ENCODE results near the gene SLX4IP. TPM values are rescaled to one million over a fixed set of nuclear protein-coding genes. Genes with fewer than 3 reads are reported as not detected.

Gene SLX4IP
- total and polyA plus RNA-seq, 10 donors, result 2.8 to 9.0 (median 5.1) TPM

DNA sequence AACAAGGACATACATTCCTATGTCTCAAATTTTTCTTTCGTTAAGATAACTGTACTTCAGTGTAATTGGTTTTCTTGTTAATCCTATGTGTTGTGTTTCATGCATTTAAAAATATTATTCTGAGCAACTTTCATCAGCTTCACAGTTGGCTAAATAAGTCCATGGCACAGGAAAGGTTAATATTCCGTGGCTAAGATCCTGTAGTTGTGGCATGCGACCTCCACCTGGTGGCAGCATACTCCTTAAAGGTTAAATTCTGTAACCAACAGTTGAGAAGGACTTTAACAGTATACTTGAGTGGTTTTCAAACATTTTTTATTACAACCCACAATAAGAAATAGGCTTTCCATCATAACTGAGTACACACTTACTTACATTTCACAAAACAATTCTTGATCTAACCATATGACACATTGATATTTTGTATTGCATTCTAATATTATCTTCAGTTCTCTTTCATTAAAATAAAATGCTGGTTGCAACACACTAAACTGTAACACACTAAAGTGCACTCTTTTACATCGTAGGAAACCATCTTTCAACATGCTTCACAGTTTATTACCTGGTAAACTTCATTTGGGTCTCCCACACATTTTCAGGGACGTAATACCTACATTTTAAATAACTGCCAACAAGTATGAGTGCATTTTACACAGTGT is 118.3 kb downstream of the SLX4IP start:
- 45 to 56% (median 48%) methylated on average over 5 of the region's 5 CpGs for WGBS, 5 donors
- TF ChIP-seq POLR2A (IDR thresholded peaks at IDR 0.05), result no peak
- TF ChIP-seq, protein P1, sequence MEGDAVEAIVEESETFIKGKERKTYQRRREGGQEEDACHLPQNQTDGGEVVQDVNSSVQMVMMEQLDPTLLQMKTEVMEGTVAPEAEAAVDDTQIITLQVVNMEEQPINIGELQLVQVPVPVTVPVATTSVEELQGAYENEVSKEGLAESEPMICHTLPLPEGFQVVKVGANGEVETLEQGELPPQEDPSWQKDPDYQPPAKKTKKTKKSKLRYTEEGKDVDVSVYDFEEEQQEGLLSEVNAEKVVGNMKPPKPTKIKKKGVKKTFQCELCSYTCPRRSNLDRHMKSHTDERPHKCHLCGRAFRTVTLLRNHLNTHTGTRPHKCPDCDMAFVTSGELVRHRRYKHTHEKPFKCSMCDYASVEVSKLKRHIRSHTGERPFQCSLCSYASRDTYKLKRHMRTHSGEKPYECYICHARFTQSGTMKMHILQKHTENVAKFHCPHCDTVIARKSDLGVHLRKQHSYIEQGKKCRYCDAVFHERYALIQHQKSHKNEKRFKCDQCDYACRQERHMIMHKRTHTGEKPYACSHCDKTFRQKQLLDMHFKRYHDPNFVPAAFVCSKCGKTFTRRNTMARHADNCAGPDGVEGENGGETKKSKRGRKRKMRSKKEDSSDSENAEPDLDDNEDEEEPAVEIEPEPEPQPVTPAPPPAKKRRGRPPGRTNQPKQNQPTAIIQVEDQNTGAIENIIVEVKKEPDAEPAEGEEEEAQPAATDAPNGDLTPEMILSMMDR (IDR thresholded peaks at IDR 0.05 in 8 of 11, conservative IDR thresholded peaks at IDR 0.05 in 3 of 11), result peak in 10 of 11 experiments; percentile 6 to 68 (median 62)
- H3K27me3 ChIP-seq (replicated peaks in 1 of 7), result no peaks in the 10 kb centered on the region
- H3K4me1 ChIP-seq, result peaks cover 0 to 45% (median 18%) of the 10 kb centered on the region in 6 donors
- no peaks in the 10 kb centered on the region for H3K9me3 ChIP-seq
- no peak for DNase-seq
- no peak overlapping the region for H3K4me3 ChIP-seq
- H3K27ac ChIP-seq, result no peak overlapping the region
- intact Hi-C loops (cut with DNase I; ENCODE audit: low total_unique reads), result loop anchor here (5.0 kb wide), 1 partner anchor 724 kb away; no protein-coding TSS in a partner anchor
- peaks cover 0 to 16% (median 0%) of the 10 kb centered on the region in 6 donors for H3K36me3 ChIP-seq

DNA sequence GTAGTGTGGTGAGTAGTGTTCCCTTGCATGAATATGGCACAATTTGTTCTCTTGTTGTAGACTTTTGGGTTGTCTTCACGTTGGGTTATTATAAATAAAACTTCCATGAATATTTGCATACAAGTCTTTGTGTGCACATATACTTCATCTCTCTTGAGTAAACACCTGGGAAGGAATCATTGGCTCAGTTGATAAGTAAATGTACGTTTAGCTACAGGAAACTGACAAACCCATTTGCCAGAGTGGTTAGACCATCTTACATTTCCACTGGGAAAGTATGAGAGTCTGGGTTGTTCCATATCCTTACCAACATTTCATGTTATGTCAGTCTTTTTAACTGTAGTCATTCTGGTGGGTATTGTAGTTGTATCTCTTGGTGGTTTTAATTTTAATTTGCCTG is 119.2 kb downstream of the SLX4IP start:
- H3K4me1 ChIP-seq, result peaks cover 0 to 42% (median 18%) of the 10 kb centered on the region in 6 donors

DNA sequence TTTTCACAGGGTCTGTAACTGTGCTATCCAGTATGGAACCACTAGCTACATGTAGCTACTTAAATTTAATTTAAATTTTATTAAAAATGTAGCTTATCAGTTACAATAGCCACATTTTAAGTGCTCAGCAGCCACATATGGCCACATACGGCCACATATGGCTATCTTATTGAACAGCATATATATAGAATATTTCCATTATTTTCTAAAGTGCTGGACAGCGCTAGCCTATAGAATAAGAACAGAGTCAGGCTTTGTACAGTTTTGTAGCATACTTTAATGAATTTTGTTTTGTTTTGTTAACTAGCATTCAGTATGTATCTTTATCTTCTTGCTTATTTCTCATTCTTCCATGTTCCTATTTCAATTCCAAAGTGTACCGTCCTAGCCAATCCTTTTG is 120.3 kb downstream of the SLX4IP start:
- H3K4me3 ChIP-seq, result no peak overlapping the region
- 95 to 97% (median 97%) methylated on average over 3 of the region's 3 CpGs for WGBS, 5 donors

More for the DNA sequence above, 119.2 kb downstream of the SLX4IP start:
- TF ChIP-seq, protein P1 (IDR thresholded peaks at IDR 0.05 in 8 of 11, conservative IDR thresholded peaks at IDR 0.05 in 3 of 11), result no peak
- TF ChIP-seq POLR2A (IDR thresholded peaks at IDR 0.05), result no peak
- no peak for TF ChIP-seq POLR2AphosphoS5 (IDR thresholded peaks at IDR 0.05)
- Histone ChIP-seq H3K27ac (no peak overlapping the region), H3K27me3 (replicated peaks in 1 of 7) (no peaks in the 10 kb centered on the region), H3K4me3 (no peak overlapping the region), H3K36me3 (peaks cover 0 to 19% (median 0%) of the 10 kb centered on the region in 6 donors), H3K9me3 (no peaks in the 10 kb centered on the region)
- DNase-seq, result no peak
- 55 to 72% (median 63%) methylated on average over 2 of the region's 2 CpGs for WGBS, 5 donors
- intact Hi-C loops (cut with DNase I; ENCODE audit: low total_unique reads), result loop anchor here (5.0 kb wide), 1 partner anchor 723 kb away; no protein-coding TSS in a partner anchor

DNA sequence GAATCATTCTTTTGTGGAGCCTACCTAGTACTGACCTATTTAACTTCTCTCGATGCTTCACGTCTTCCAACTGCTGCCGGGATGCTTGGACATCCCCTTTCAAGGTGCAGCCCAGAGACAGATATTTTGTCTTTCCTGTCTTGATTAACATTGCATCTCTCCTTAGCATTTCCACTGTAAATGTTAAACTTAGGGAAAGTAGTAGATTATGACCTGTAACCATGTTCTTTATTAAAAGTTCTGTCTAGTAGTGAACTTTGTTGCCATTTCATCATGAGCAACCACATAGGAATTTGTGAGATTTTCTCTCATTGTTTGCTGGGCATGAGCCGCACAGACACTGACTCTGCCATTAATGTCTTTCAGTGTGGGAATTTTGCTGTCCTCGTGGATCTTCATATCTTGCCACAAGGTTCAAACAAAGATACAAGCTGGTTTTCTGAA is 120.8 kb downstream of the SLX4IP start:
- WGBS, 5 donors, result 91 to 95% (median 93%) methylated on average over 5 of the region's 5 CpGs
- no peak overlapping the region for H3K4me3 ChIP-seq

More for the DNA sequence above, 120.3 kb downstream of the SLX4IP start:
- no peak overlapping the region for H3K27ac ChIP-seq
- no peak for TF ChIP-seq POLR2AphosphoS5 (IDR thresholded peaks at IDR 0.05)
- TF ChIP-seq, protein P1 (IDR thresholded peaks at IDR 0.05 in 8 of 11, conservative IDR thresholded peaks at IDR 0.05 in 3 of 11), result no peak
- H3K27me3 ChIP-seq (replicated peaks in 1 of 7), result no peaks in the 10 kb centered on the region
- H3K4me1 ChIP-seq, result peaks cover 0 to 31% (median 15%) of the 10 kb centered on the region in 6 donors
- DNase-seq, result no peak
- no peaks in the 10 kb centered on the region for H3K9me3 ChIP-seq
- intact Hi-C loops (cut with DNase I; ENCODE audit: low total_unique reads), result no loop called here
- peaks cover 0 to 19% (median 0%) of the 10 kb centered on the region in 6 donors for H3K36me3 ChIP-seq

More for the DNA sequence above, 120.8 kb downstream of the SLX4IP start:
- no peaks in the 10 kb centered on the region for H3K27me3 ChIP-seq (replicated peaks in 1 of 7)
- H3K36me3 ChIP-seq, result peaks cover 0 to 19% (median 0%) of the 10 kb centered on the region in 6 donors
- no peaks in the 10 kb centered on the region for H3K9me3 ChIP-seq
- intact Hi-C loops (cut with DNase I; ENCODE audit: low total_unique reads), result no loop called here
- TF ChIP-seq, protein P1 (IDR thresholded peaks at IDR 0.05 in 8 of 11, conservative IDR thresholded peaks at IDR 0.05 in 3 of 11), result no peak
- TF ChIP-seq POLR2A (IDR thresholded peaks at IDR 0.05) (no peak), POLR2AphosphoS5 (IDR thresholded peaks at IDR 0.05) (no peak)
- peaks cover 0 to 26% (median 14%) of the 10 kb centered on the region in 6 donors for H3K4me1 ChIP-seq
- DNase-seq, result no peak
- H3K27ac ChIP-seq, result no peak overlapping the region
